Stimulated activated CD8-positive, alpha-beta memory T cell treated with anti-CD3 and anti-CD28 coated beads, Interleukin-4, amount 100 ng/mL, for 4 hours (primary cell): ENCODE data around the gene SLC4A1.

ENCODE experiments used
- DNase-seq, 2 donors: peaks; one replicate each; pipeline ENCODE4 v3.0.0-alpha.2; 2020; ENCODE audit warnings: low read depth in 2 of 2, low spot score in 1 of 2

SLC4A1 gene

GRCh38 chr17:44267818-44268490 lies at the start of gene SLC4A1:
Gene SLC4A1 (minus strand): TSS chr17:44268135. CDS start chr17:44262866, 5,269 bp downstream.
- DNase-seq = no peak

- no peak for DNase-seq
Measured at GRCh38 chr17:44317545-44317944, 49.6 kb upstream of the SLC4A1 start.

- DNase-seq = no peak
Measured at GRCh38 chr17:44315760-44316731, 48.1 kb upstream of the SLC4A1 start.

- DNase-seq = no peak
Measured at GRCh38 chr17:44314869-44315661, 47.1 kb upstream of the SLC4A1 start.

- no peak for DNase-seq
Measured at GRCh38 chr17:44314524-44314868, 46.6 kb upstream of the SLC4A1 start.

- DNase-seq = no peak
Measured at GRCh38 chr17:44314031-44314430, 46.1 kb upstream of the SLC4A1 start.

GRCh38 chr17:44312396-44313104 lies 44.6 kb upstream of the SLC4A1 start:
- DNase-seq = no peak

GRCh38 chr17:44311562-44312181 lies 43.7 kb upstream of the SLC4A1 start:
- no peak for DNase-seq

GRCh38 chr17:44310609-44311376 lies 42.9 kb upstream of the SLC4A1 start:
- no peak for DNase-seq

GRCh38 chr17:44310188-44310587 lies 42.3 kb upstream of the SLC4A1 start:
- DNase-seq = no peak

- no peak for DNase-seq
Measured at GRCh38 chr17:44309472-44309871, 41.5 kb upstream of the SLC4A1 start.

GRCh38 chr17:44308865-44309264 lies 40.9 kb upstream of the SLC4A1 start:
- DNase-seq = no peak

- peak; percentile 68 to 69 for DNase-seq
Measured at GRCh38 chr17:44308320-44308818, 40.4 kb upstream of the SLC4A1 start, which contains the start of gene RUNDC3A. Gene RUNDC3A (plus strand): TSS chr17:44308601. CDS start chr17:44308833, 232 bp downstream.

GRCh38 chr17:44307387-44308186 lies 39.7 kb upstream of the SLC4A1 start:
- DNase-seq = no peak

GRCh38 chr17:44304651-44305050 lies 36.7 kb upstream of the SLC4A1 start:
- no peak for DNase-seq

GRCh38 chr17:44297975-44298374 lies 30.0 kb upstream of the SLC4A1 start:
- DNase-seq = no peak

GRCh38 chr17:44293509-44294226 lies 25.7 kb upstream of the SLC4A1 start:
- no peak for DNase-seq

- no peak for DNase-seq
Measured at GRCh38 chr17:44287651-44288050, 19.7 kb upstream of the SLC4A1 start.
